ENCODE data around the gene C15orf39.
"Not testable (repeated sequence)": the region's sequence is repeated elsewhere in the genome, so short reads cannot be mapped to it uniquely, and the experiment has no call there.

The C15orf39 gene

GRCh38 chr15:75212200-75212858 lies 10.6 kb downstream of the C15orf39 start:
- DNase-seq (ENCODE audit: low spot score): no peak

GRCh38 chr15:75213212-75213767 lies 11.6 kb downstream of the C15orf39 start:
- DNase-seq (ENCODE audit: low spot score): no peak

DNA sequence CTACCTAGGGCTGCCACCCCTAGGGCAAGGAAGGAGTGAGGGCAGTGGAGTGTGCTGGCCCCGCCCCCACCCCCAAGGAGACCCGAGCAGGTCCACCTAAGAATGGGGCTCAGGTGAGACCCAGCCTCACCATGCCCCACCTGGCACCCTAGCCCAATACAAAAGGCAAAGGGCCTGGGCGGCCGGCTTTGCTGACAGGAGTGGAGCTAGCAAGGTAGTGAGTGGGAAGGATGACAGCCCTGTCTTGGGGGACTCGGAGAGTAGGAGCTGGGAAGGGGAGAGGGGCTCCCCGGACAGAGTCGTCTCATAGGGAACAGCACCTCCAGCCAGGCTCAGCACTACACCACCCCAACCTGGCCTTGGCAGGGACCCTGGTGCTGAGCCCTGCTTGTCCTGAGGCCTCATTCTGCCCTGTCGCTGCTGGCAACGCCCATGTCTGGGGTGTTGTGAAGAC lies 12.1 kb downstream of the C15orf39 start:
- DNase-seq (ENCODE audit: low spot score): no peak

- DNase-seq (ENCODE audit: low spot score): no peak
Measured at GRCh38 chr15:75214293-75215096, 12.8 kb downstream of the C15orf39 start.

- no peak for DNase-seq (ENCODE audit: low spot score)
Measured at GRCh38 chr15:75215107-75216004, 13.7 kb downstream of the C15orf39 start.

- no peak for DNase-seq (ENCODE audit: low spot score)
Measured at GRCh38 chr15:75217012-75217411, 15.3 kb downstream of the C15orf39 start.

DNA sequence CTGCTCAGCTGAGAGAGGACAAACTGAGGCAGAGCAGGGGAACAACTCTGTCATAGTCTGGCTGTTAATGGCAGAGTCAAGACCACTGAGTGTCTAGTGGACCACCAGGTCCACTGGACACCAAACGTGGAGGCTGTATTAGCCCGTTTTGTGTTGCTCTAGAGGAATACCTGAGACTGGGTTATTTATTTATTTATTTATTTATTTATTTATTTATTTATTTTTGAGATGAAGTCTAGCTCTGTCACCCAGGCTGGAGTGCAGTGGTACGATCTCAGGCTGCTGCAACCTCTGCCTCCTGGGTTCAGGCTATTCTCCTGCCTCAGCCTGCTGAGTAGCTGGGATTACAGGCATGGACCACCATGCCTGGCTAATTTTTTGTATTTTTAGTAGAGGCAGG lies 15.9 kb downstream of the C15orf39 start:
- not testable (repeated sequence) for DNase-seq (ENCODE audit: low spot score)

DNA sequence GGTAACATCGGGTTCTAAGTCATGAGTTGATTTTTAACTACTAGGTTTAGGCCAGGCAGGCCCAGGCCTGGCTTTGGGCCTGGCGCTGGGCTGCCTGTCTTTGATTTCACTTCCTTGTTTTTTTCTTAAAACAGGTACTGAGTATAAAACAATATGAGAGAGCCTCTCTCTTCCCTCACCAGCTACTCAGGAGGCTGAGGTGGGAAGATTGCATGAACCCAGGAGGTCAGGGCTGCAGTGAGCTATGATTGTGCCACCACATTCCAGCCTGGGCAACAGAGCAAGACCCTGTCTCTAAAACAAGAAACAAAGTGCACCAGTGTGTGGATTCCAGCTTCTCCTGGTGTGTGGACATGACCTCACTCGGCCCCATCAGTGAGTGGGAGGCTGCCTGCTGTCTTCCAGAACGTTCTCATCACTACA lies 17.8 kb downstream of the C15orf39 start:
- not testable (repeated sequence) for DNase-seq (ENCODE audit: low spot score)

- DNase-seq (ENCODE audit: low spot score): no peak
Measured at GRCh38 chr15:75223688-75224087, 22.0 kb downstream of the C15orf39 start.

- no peak for DNase-seq (ENCODE audit: low spot score)
Measured at GRCh38 chr15:75224281-75224680, 22.6 kb downstream of the C15orf39 start.

DNA sequence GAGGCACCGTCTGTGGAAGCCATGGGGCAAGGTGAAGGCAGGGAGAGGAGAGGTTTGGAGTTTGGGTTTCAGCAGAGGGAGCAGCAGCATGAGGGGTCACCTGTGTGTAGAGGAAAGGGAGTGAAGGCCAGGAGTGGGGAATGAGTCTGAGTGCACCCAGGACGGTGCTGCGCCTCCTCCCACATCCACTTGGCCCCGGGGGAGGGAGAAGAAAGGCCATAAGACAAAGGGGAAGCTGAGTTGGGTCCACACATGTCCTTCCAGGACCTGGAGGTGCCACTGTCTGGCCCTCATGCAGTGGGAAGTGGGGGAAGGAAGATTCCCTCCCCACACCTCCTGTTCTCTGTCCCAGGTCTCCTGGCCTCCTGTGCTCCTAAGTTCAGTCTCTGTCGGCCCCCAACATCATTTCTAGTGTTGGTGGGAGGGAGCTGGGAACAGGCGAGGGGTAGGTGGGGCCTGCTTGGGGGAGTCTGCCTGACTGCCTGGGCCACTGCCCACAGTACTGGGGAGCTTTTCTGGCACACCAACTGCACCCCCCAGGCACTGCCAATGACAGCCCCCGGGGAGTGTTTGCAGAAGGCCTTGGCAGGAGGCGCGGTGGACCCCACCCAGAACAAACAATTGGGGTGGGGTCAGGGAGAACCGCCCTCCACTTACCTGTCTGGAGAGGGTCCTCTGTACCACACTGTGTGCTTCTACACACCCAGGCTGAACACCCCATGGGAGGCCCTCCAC lies 23.6 kb downstream of the C15orf39 start:
- DNase-seq (ENCODE audit: low spot score): not testable (repeated sequence)

GRCh38 chr15:75225951-75226732 lies 24.5 kb downstream of the C15orf39 start:
- no peak for DNase-seq (ENCODE audit: low spot score)

DNA sequence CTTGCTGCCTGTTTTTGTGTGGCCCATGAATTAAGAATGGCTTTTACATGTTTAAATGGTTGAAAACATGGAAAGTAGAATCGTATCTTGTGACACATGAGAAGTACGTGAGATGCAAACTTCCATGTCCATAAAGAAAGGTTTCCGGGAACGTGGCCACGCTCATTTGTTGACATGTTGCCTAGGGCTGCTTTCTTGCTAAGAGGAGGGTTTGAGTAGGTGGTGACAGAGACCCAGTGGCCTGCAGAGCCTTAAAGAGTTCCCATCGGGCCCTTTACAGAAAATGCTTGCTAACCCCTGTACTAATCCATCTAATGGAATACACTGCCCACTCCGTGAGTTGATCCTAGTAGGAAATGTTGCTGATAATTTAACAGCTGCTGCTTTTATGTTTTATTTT lies 25.4 kb downstream of the C15orf39 start:
- DNase-seq (ENCODE audit: low spot score): not testable (repeated sequence)

GRCh38 chr15:75227663-75228280 lies 26.1 kb downstream of the C15orf39 start:
- DNase-seq (ENCODE audit: low spot score): no peak

DNA sequence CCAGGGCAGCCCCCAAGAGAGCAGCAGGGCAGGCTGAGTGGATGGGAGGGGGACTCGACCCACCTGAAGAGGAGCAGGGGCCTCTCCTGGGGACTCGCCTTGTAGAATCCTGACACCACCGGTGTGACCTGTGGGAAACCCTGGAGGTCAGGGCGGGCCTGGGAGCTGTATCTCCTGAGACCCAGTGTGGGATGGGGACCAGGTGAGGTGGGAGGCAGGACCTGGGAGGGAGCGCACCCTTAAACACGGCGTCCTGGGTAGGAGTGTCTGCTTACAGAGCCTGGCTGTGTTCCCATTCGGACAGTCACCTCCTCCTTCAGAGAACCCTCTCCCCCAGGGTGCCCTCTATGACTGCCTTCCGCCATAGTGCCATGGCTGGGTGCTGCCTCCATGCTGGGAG lies 27.1 kb downstream of the C15orf39 start:
- no peak for DNase-seq (ENCODE audit: low spot score)

- DNase-seq (ENCODE audit: low spot score): no peak
Measured at GRCh38 chr15:75229191-75230015, 27.7 kb downstream of the C15orf39 start.

- no peak for DNase-seq (ENCODE audit: low spot score)
Measured at GRCh38 chr15:75230016-75230343, 28.3 kb downstream of the C15orf39 start.

GRCh38 chr15:75230551-75231371 lies 29.1 kb downstream of the C15orf39 start:
- DNase-seq (ENCODE audit: low spot score): no peak
